ENCODE data around the gene TAF11L10.
"Not testable (repeated sequence)": the region's sequence is repeated elsewhere in the genome, so short reads cannot be mapped to it uniquely, and the experiment has no call there.

Gene TAF11L10

DNA sequence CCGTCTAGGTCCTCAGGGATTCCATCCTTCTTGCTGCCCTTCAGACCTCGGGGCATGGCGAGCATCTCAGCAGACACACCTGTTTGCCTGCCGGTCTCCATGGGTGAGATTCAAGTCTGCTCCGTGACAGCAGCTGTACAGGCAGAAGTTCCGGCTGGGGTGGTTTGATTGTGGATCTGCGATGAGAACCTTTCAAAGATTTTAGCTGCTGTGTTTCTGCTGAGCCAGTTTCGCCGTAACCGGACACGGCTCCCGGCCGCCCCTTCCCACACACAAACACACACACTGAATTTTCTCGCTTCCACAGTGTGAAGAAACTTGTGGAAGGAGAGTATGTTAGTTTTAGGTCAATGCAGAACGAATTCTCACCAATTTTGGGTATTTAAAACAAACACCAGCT is at the start of gene TAF11L10:
TSS of gene TAF11L10 (minus strand) at position 101 of the 400 bp plus-strand sequence.
- H3K36me3 ChIP-seq (ENCODE audit: control insufficient read depth in 1 of 2, insufficient read depth in 2 of 2, low read length in 2 of 2); H3K4me3 ChIP-seq (ENCODE audit: low read depth in 1 of 2, low read length in 2 of 2); H3K4me1 ChIP-seq (ENCODE audit: control insufficient read depth in 1 of 2, insufficient read depth in 2 of 2, low read length in 2 of 2); H3K9me3 ChIP-seq (ENCODE audit: control insufficient read depth in 1 of 2, low read length in 2 of 2); H3K27ac ChIP-seq (ENCODE audit: low read length); H3K27me3 ChIP-seq (ENCODE audit: low read depth, low read length): not testable (repeated sequence)

DNA sequence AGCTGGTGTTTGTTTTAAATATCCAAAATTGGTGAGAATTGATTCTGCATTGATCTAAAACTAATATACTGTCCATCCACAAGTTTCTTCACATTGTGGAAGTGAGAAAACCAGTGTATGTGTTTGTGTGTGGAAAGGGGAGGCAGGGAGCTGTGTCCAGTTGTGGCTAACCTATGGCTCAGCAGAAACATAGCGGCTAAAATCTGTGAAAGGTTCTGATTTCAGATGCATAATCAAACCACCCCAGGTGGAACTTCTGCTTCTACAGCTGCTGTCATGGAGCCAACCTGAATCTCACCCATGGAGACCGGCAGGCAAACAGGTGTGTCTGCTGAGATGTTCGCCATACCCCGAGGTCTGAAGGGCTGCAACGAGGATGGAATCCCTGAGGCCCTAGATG is 36.5 kb upstream of the TAF11L10 start, which contains the start of gene TAF11L14:
TSS of gene TAF11L14 (plus strand) at position 301 of the 400 bp plus-strand sequence.
- H3K36me3 ChIP-seq (ENCODE audit: control insufficient read depth in 1 of 2, insufficient read depth in 2 of 2, low read length in 2 of 2): no peaks in the 10 kb centered on the region
- no peaks in the 10 kb centered on the region for H3K9me3 ChIP-seq (ENCODE audit: control insufficient read depth in 1 of 2, low read length in 2 of 2)
- no peaks in the 10 kb centered on the region for H3K27me3 ChIP-seq (ENCODE audit: low read depth, low read length)
- no peak within 1 kb of the TSS for H3K27ac ChIP-seq (ENCODE audit: low read length)
- H3K4me3 ChIP-seq (ENCODE audit: low read depth in 1 of 2, low read length in 2 of 2): no peak within 1 kb of the TSS
- no peaks in the 10 kb centered on the region for H3K4me1 ChIP-seq (ENCODE audit: control insufficient read depth in 1 of 2, insufficient read depth in 2 of 2, low read length in 2 of 2)

GRCh38 chr5:17631788-17632187 is 34.2 kb upstream of the TAF11L10 start, which contains the start of gene TAF11L13:
Gene TAF11L13, plus strand, starts transcription at chr5:17632088.
- not testable (repeated sequence) for H3K27me3 ChIP-seq (ENCODE audit: low read depth, low read length); H3K27ac ChIP-seq (ENCODE audit: low read length); H3K4me1 ChIP-seq (ENCODE audit: control insufficient read depth in 1 of 2, insufficient read depth in 2 of 2, low read length in 2 of 2); H3K36me3 ChIP-seq (ENCODE audit: control insufficient read depth in 1 of 2, insufficient read depth in 2 of 2, low read length in 2 of 2); H3K4me3 ChIP-seq (ENCODE audit: low read depth in 1 of 2, low read length in 2 of 2); H3K9me3 ChIP-seq (ENCODE audit: control insufficient read depth in 1 of 2, low read length in 2 of 2)

GRCh38 chr5:17625686-17626085 is 28.1 kb upstream of the TAF11L10 start:
- Histone ChIP-seq H3K36me3 (ENCODE audit: control insufficient read depth in 1 of 2, insufficient read depth in 2 of 2, low read length in 2 of 2) (no peaks in the 10 kb centered on the region), H3K4me3 (ENCODE audit: low read depth in 1 of 2, low read length in 2 of 2) (no peak overlapping the region), H3K4me1 (ENCODE audit: control insufficient read depth in 1 of 2, insufficient read depth in 2 of 2, low read length in 2 of 2) (no peaks in the 10 kb centered on the region)

DNA sequence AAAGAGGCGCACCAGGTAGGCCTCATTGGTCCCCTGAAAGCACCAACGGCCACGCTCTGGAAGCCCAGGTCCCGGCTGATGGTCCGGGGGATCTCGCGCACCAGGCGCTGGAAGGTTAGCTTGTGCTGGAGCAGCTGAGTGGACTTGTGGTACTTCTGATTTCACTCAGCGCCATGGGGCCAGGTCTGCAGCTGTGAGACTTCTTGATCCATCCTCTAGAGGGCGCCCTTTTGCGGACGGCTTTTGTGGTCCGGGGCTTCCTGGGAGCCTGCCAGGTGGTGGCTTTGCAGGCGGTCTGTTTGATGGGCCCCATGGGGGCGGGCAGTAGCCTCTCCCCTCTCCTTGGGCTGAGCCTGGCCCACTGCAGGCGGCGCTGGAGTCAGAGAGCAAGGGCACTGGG is 23.0 kb upstream of the TAF11L10 start:
- no peaks in the 10 kb centered on the region for H3K9me3 ChIP-seq (ENCODE audit: control insufficient read depth in 1 of 2, low read length in 2 of 2)

More at GRCh38 chr5:17625686-17626085, 28.1 kb upstream of the TAF11L10 start:
- no peaks in the 10 kb centered on the region for H3K27me3 ChIP-seq (ENCODE audit: low read depth, low read length)
- no peak overlapping the region for H3K27ac ChIP-seq (ENCODE audit: low read length)
- no peaks in the 10 kb centered on the region for H3K9me3 ChIP-seq (ENCODE audit: control insufficient read depth in 1 of 2, low read length in 2 of 2)

DNA sequence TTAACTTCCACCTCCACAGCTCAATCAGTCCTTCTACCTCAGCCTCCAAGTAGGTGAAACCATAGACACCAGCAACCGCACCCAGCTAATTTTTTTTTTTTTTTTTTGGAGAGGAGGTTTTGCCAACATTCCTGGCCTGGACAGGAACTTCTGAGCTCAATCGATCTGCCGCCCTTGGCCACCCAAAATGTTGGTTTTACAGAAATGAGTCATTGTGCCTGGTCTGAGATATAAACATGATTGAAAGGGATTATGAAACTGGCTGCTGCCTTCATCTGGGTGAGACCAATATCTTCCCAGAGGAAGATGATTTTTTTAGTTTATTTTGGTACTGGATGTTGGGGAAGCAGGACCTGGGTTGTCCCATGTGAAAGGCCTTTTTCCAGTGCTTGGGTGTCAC is 21.7 kb upstream of the TAF11L10 start:
- Histone ChIP-seq H3K27ac (ENCODE audit: low read length) (no peak overlapping the region), H3K4me3 (ENCODE audit: low read depth in 1 of 2, low read length in 2 of 2) (no peak overlapping the region), H3K9me3 (ENCODE audit: control insufficient read depth in 1 of 2, low read length in 2 of 2) (no peaks in the 10 kb centered on the region), H3K4me1 (ENCODE audit: control insufficient read depth in 1 of 2, insufficient read depth in 2 of 2, low read length in 2 of 2) (no peaks in the 10 kb centered on the region), H3K36me3 (ENCODE audit: control insufficient read depth in 1 of 2, insufficient read depth in 2 of 2, low read length in 2 of 2) (no peaks in the 10 kb centered on the region), H3K27me3 (ENCODE audit: low read depth, low read length) (no peaks in the 10 kb centered on the region)

More for the DNA sequence above, 23.0 kb upstream of the TAF11L10 start:
- H3K4me1 ChIP-seq (ENCODE audit: control insufficient read depth in 1 of 2, insufficient read depth in 2 of 2, low read length in 2 of 2): no peaks in the 10 kb centered on the region
- no peak overlapping the region for H3K27ac ChIP-seq (ENCODE audit: low read length)
- no peak overlapping the region for H3K4me3 ChIP-seq (ENCODE audit: low read depth in 1 of 2, low read length in 2 of 2)
- H3K27me3 ChIP-seq (ENCODE audit: low read depth, low read length): no peaks in the 10 kb centered on the region
- H3K36me3 ChIP-seq (ENCODE audit: control insufficient read depth in 1 of 2, insufficient read depth in 2 of 2, low read length in 2 of 2): no peaks in the 10 kb centered on the region

DNA sequence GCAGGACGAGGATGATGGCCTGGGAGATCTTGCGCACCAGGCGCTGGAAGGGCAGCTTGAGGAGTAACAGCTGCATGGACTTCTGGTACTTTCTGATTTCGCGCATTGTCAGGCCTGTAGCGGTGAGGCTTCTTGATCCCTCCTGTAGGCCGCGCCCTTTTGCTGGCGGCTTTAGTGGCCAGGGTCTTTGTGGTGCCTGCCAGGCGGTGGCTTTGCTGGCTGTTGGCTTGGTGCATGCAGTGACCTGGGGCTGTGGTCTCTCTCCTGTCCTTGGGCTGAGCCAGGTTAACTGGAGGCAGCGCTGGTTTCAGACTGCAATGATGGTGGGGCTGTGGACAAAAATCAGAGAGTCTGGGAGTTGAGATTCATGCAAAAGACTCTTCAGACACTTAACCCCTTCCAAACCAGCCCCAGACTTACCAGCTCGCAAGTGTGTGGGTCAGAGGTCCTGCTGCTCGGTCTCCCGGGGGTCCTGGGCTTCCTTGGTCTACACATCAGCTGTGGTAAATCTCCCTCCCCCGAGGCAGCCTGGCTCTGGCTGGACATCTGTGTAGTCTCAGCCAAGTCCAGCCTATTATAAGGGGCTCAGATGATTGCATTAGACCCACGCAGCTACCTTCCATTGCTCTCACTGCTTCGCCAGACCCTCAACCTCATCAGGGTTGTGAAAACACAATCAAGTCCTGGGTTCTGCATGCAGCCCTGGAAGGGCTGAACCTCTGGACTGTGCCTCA is 17.4 kb upstream of the TAF11L10 start:
- Histone ChIP-seq H3K27me3 (ENCODE audit: low read depth, low read length) (no peaks in the 10 kb centered on the region), H3K36me3 (ENCODE audit: control insufficient read depth in 1 of 2, insufficient read depth in 2 of 2, low read length in 2 of 2) (no peaks in the 10 kb centered on the region), H3K4me1 (ENCODE audit: control insufficient read depth in 1 of 2, insufficient read depth in 2 of 2, low read length in 2 of 2) (no peaks in the 10 kb centered on the region), H3K4me3 (ENCODE audit: low read depth in 1 of 2, low read length in 2 of 2) (no peak overlapping the region), H3K9me3 (ENCODE audit: control insufficient read depth in 1 of 2, low read length in 2 of 2) (no peaks in the 10 kb centered on the region), H3K27ac (ENCODE audit: low read length) (no peak overlapping the region)

GRCh38 chr5:17610092-17610491 is 12.5 kb upstream of the TAF11L10 start, which contains the start of gene TAF11L12:
Gene TAF11L12, plus strand, starts transcription at chr5:17610392.
- not testable (repeated sequence) for H3K27me3 ChIP-seq (ENCODE audit: low read depth, low read length); H3K36me3 ChIP-seq (ENCODE audit: control insufficient read depth in 1 of 2, insufficient read depth in 2 of 2, low read length in 2 of 2); H3K27ac ChIP-seq (ENCODE audit: low read length); H3K9me3 ChIP-seq (ENCODE audit: control insufficient read depth in 1 of 2, low read length in 2 of 2); H3K4me1 ChIP-seq (ENCODE audit: control insufficient read depth in 1 of 2, insufficient read depth in 2 of 2, low read length in 2 of 2); H3K4me3 ChIP-seq (ENCODE audit: low read depth in 1 of 2, low read length in 2 of 2)

DNA sequence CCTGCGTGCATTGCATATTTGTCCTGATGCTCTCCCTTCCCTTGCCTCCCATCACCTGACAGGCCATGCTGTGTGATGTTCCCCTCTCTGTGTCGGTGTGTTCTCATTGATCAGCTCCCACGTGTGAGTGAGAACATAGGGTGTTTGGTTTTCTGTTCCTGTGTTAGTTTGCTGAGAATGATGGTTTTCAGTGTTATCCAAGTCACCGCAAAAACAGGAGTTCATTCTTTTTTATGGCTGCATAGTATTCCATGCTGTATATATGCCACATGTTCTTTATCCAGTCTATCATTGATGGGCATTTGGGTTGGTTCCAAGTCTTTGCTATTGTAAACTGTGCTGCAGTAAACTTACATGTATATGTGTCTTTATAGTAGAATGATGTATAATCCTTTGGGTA is 9.8 kb upstream of the TAF11L10 start:
- not testable (repeated sequence) for H3K4me3 ChIP-seq (ENCODE audit: low read depth in 1 of 2, low read length in 2 of 2); H3K9me3 ChIP-seq (ENCODE audit: control insufficient read depth in 1 of 2, low read length in 2 of 2); H3K27me3 ChIP-seq (ENCODE audit: low read depth, low read length); H3K27ac ChIP-seq (ENCODE audit: low read length); H3K4me1 ChIP-seq (ENCODE audit: control insufficient read depth in 1 of 2, insufficient read depth in 2 of 2, low read length in 2 of 2); H3K36me3 ChIP-seq (ENCODE audit: control insufficient read depth in 1 of 2, insufficient read depth in 2 of 2, low read length in 2 of 2)

- Histone ChIP-seq H3K27ac (ENCODE audit: low read length) (no peak overlapping the region), H3K27me3 (ENCODE audit: low read depth, low read length) (no peaks in the 10 kb centered on the region), H3K36me3 (ENCODE audit: control insufficient read depth in 1 of 2, insufficient read depth in 2 of 2, low read length in 2 of 2) (no peaks in the 10 kb centered on the region), H3K4me1 (ENCODE audit: control insufficient read depth in 1 of 2, insufficient read depth in 2 of 2, low read length in 2 of 2) (no peaks in the 10 kb centered on the region), H3K4me3 (ENCODE audit: low read depth in 1 of 2, low read length in 2 of 2) (no peak overlapping the region), H3K9me3 (ENCODE audit: control insufficient read depth in 1 of 2, low read length in 2 of 2) (peaks cover 0 to 4% of the 10 kb centered on the region in 2 donors)
Observed at GRCh38 chr5:17604951-17605350, 7.3 kb upstream of the TAF11L10 start.

DNA sequence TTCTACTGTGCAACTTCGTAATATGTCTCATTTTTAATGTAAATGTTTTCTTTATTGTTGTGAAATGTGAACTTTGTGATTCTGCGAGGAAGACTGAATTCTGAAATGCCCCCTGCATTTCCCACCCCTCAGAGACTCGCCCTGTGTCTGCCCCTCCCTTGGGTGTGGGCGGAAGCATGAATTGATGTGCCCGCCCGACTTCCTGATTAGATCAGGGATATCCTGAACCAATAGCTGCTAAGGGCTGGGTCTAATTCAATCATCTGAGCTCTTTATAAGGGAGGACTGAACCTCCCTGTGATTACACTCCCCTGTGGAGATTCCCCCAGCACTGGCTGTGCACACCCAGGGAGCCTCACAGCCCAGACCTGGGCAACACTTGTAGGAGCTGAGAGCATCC is 6.3 kb upstream of the TAF11L10 start, which contains the start of gene TAF11L11:
TSS of gene TAF11L11 (plus strand) at position 304 of the 400 bp plus-strand sequence.
- H3K9me3 ChIP-seq (ENCODE audit: control insufficient read depth in 1 of 2, low read length in 2 of 2); H3K4me1 ChIP-seq (ENCODE audit: control insufficient read depth in 1 of 2, insufficient read depth in 2 of 2, low read length in 2 of 2); H3K36me3 ChIP-seq (ENCODE audit: control insufficient read depth in 1 of 2, insufficient read depth in 2 of 2, low read length in 2 of 2); H3K27me3 ChIP-seq (ENCODE audit: low read depth, low read length); H3K4me3 ChIP-seq (ENCODE audit: low read depth in 1 of 2, low read length in 2 of 2); H3K27ac ChIP-seq (ENCODE audit: low read length): not testable (repeated sequence)

DNA sequence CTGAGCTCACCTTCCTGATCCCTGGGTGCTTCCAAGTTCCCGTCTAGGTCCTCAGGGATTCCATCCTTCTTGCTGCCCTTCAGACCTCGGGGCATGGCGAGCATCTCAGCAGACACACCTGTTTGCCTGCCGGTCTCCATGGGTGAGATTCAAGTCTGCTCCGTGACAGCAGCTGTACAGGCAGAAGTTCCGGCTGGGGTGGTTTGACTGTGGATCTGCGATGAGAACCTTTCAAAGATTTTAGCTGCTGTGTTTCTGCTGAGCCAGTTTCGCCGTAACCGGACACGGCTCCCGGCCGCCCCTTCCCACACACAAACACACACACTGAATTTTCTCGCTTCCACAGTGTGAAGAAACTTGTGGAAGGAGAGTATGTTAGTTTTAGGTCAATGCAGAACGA is 3.4 kb downstream of the TAF11L10 start, which contains the start of gene TAF11L9:
TSS of gene TAF11L9 (minus strand) at position 140 of the 400 bp plus-strand sequence.
- not testable (repeated sequence) for H3K4me3 ChIP-seq (ENCODE audit: low read depth in 1 of 2, low read length in 2 of 2); H3K4me1 ChIP-seq (ENCODE audit: control insufficient read depth in 1 of 2, insufficient read depth in 2 of 2, low read length in 2 of 2); H3K36me3 ChIP-seq (ENCODE audit: control insufficient read depth in 1 of 2, insufficient read depth in 2 of 2, low read length in 2 of 2); H3K27me3 ChIP-seq (ENCODE audit: low read depth, low read length); H3K27ac ChIP-seq (ENCODE audit: low read length); H3K9me3 ChIP-seq (ENCODE audit: control insufficient read depth in 1 of 2, low read length in 2 of 2)
